GM20000 (cell line): Measurements from ENCODE around the gene RUSC1.

Source experiments
- DNase-seq: peaks from one replicate; pipeline ENCODE4 v3.0.0; 2012; ENCODE audit warnings: low spot score
- TF ChIP-seq, protein P1 (sequence below): IDR thresholded peaks from 2 replicates; pipeline ENCODE4 v1.5.1; 2012; ENCODE audit warnings: mild to moderate bottlenecking, control low read depth; ENCODE audit errors: extremely low read depth, missing control alignments

RUSC1 gene

GRCh38 chr1:155321639-155322503 lies 1.2 kb downstream of the RUSC1 start:
- DNase-seq, result no peak
- TF ChIP-seq, protein P1, sequence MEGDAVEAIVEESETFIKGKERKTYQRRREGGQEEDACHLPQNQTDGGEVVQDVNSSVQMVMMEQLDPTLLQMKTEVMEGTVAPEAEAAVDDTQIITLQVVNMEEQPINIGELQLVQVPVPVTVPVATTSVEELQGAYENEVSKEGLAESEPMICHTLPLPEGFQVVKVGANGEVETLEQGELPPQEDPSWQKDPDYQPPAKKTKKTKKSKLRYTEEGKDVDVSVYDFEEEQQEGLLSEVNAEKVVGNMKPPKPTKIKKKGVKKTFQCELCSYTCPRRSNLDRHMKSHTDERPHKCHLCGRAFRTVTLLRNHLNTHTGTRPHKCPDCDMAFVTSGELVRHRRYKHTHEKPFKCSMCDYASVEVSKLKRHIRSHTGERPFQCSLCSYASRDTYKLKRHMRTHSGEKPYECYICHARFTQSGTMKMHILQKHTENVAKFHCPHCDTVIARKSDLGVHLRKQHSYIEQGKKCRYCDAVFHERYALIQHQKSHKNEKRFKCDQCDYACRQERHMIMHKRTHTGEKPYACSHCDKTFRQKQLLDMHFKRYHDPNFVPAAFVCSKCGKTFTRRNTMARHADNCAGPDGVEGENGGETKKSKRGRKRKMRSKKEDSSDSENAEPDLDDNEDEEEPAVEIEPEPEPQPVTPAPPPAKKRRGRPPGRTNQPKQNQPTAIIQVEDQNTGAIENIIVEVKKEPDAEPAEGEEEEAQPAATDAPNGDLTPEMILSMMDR, result no peak

GRCh38 chr1:155322571-155322952 lies 1.9 kb downstream of the RUSC1 start:
- no peak for DNase-seq

DNA sequence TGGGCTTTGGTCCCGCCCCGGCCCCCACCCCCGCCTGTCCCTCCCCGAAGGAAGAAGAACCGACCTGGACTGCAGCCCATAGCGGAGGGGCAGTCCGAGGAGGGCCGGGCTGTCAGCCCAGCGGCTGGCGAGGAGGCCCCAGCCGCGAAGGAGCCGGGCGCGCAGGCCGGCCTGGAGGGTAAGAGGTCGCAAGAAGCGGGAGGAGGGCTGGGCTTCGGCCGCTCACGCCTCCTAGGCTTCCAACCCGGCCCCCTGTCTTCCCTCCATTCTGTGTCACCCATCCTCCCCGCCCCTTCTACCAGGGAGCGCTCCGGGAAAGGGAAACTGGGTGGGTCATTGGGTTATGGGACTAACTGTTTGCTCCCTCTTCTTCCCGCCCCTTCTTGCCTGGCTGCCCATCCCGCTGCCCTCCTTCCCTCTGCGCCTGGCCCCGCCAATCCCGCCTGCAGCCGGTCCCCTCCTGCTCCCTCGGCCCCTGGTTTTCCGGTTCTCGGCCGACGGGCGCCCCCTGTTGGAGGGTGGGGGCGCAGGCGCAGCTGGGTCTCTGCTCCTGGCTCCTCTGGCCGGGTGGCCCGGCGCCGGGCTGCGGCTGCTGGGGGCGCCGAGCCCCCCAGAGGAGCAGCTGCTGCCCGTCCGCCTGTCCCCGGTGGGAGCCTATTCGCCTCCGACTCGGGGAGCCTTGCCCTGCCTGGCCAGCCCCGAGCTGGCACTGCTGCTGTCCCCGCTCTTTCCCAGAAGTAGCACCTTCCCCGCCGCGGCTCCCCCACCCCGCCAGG lies 2.4 kb downstream of the RUSC1 start:
- TF ChIP-seq, protein P1, result peak; percentile 90
- DNase-seq, result peak; percentile 92

More at GRCh38 chr1:155322571-155322952, 1.9 kb downstream of the RUSC1 start:
- TF ChIP-seq, protein P1, result no peak

- TF ChIP-seq, protein P1, result no peak
- peak; percentile 94 for DNase-seq
Observed at GRCh38 chr1:155323729-155324036, 3.0 kb downstream of the RUSC1 start.

GRCh38 chr1:155324037-155324716 lies 3.5 kb downstream of the RUSC1 start:
- peak; percentile 96 for DNase-seq
- TF ChIP-seq, protein P1, result no peak

GRCh38 chr1:155324717-155325602 lies 4.3 kb downstream of the RUSC1 start:
- peak; percentile 59 for DNase-seq
- TF ChIP-seq, protein P1, result no peak
